ENCODE measurements around the gene IFI16. TPM values are rescaled to one million over a fixed set of nuclear protein-coding genes. Genes with fewer than 3 reads are reported as not detected.

The IFI16 gene
- total RNA-seq, 2 experiments from 2014 or later, result 190 to 199 TPM

- ATAC-seq, result no peak
- no peak for TF ChIP-seq CTCF (IDR thresholded peaks at IDR 0.05)
- Mint-ChIP-seq H3K4me3 (no peak overlapping the region), H3K9me3 (no peaks in the 10 kb centered on the region), H3K27ac (peak overlapping the region; percentile 67), H3K36me3 (ENCODE audit: low read depth) (peaks cover 64% of the 10 kb centered on the region), H3K27me3 (no peaks in the 10 kb centered on the region), H3K4me1 (ENCODE audit: low read depth) (peaks cover 24% of the 10 kb centered on the region)
- intact Hi-C loops (cut with micrococcal nuclease), result no loop called here
- ChIA-PET CTCF (interaction anchor here (1.3 to 1.8 kb wide), 2 partner anchors 16 to 17 kb away, joined by 6 read pairs; no protein-coding TSS in a partner anchor), POLR2A (no interaction called here)
- no peak for DNase-seq
Observed at GRCh38 chr1:159055181-159055641, 45.5 kb downstream of the IFI16 start.

GRCh38 chr1:159056069-159056698, 46.5 kb downstream of the IFI16 start:
- CTCF ChIA-PET, result interaction anchor here (1.3 to 1.8 kb wide), 2 partner anchors 15 to 16 kb away, joined by 6 read pairs; no protein-coding TSS in a partner anchor

DNA sequence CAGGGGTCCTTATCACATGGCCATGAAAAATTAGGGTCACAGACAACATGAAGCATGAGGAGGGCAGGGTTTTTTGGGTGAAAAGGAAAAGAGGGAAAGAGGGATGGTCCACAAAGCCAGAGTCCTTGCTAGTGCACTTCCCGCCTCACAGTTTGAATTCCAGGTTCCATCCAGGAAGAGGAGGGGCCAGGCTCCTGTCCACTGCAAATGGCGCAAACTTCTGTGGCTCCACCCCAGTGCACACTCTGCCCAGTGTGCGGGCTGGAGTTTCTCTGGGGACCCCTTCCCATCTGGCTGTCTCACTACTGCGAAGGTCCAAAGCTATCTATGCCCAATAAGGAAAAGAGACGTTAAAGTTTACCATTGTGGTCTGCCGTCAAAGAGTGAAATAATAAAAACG, 49.0 kb downstream of the IFI16 start:
- POLR2A ChIA-PET, result no interaction called here
- no peak for ATAC-seq

More at GRCh38 chr1:159056069-159056698, 46.5 kb downstream of the IFI16 start:
- no peak for ATAC-seq
- no peaks in the 10 kb centered on the region for H3K9me3 Mint-ChIP-seq
- H3K27me3 Mint-ChIP-seq, result no peaks in the 10 kb centered on the region
- H3K4me1 Mint-ChIP-seq (ENCODE audit: low read depth), result peaks cover 19% of the 10 kb centered on the region
- TF ChIP-seq CTCF (IDR thresholded peaks at IDR 0.05), result no peak
- POLR2A ChIA-PET, result interaction anchor here (0.6 kb wide), 1 partner anchor 711 kb away, joined by 3 read pairs; no protein-coding TSS in a partner anchor
- no peak for DNase-seq
- intact Hi-C loops (cut with micrococcal nuclease), result no loop called here
- H3K4me3 Mint-ChIP-seq, result no peak overlapping the region
- H3K27ac Mint-ChIP-seq, result no peak overlapping the region
- peaks cover 55% of the 10 kb centered on the region for H3K36me3 Mint-ChIP-seq (ENCODE audit: low read depth)

DNA sequence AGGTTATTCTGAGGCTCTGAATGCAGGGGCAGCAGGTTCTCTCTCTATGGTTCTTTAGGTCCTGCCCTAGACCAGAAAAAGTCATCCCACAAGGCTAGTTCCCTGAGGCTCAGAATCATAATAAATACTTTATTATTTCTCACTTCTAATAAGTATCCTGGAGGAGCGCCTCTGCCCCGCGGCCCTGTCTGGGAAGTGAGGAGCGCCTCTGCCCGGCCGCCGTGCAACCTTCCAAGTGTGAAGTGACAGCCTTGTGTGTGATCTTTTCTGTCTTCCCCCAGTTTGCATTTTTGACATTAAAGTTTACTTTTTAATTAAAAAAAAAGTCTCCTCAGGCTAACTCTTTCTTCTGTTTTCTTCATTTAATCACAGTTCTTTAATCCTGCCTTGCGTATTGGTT, 55.4 kb downstream of the IFI16 start:
- Mint-ChIP-seq H3K4me3 (no peak overlapping the region), H3K27ac (no peak overlapping the region), H3K9me3 (no peaks in the 10 kb centered on the region), H3K4me1 (ENCODE audit: low read depth) (peaks cover 14% of the 10 kb centered on the region), H3K27me3 (no peaks in the 10 kb centered on the region), H3K36me3 (ENCODE audit: low read depth) (peaks cover 8% of the 10 kb centered on the region)
- intact Hi-C loops (cut with micrococcal nuclease), result loop anchor here (10.0 kb wide), 1 partner anchor 860 kb away; no protein-coding TSS in a partner anchor
- DNase-seq (no peak), ATAC-seq (no peak)
- ChIA-PET CTCF (interaction anchor here (1.2 kb wide), 1 partner anchor 860 kb away, joined by 3 read pairs; no protein-coding TSS in a partner anchor), POLR2A (interaction anchor here (0.6 to 1.3 kb wide), 2 partner anchors 55 to 68 kb away, joined by 3 read pairs; partner anchors contain the start of gene IFI16)
- TF ChIP-seq CTCF (IDR thresholded peaks at IDR 0.05), result no peak

More for the DNA sequence above, 49.0 kb downstream of the IFI16 start:
- intact Hi-C loops (cut with micrococcal nuclease), result no loop called here
- H3K36me3 Mint-ChIP-seq (ENCODE audit: low read depth), result peaks cover 33% of the 10 kb centered on the region
- TF ChIP-seq CTCF (IDR thresholded peaks at IDR 0.05), result no peak
- CTCF ChIA-PET, result interaction anchor here (2.1 kb wide), 1 partner anchor 13 kb away, joined by 9 read pairs; no protein-coding TSS in a partner anchor
- no peaks in the 10 kb centered on the region for H3K9me3 Mint-ChIP-seq
- no peak overlapping the region for H3K4me3 Mint-ChIP-seq
- H3K4me1 Mint-ChIP-seq (ENCODE audit: low read depth), result peaks cover 11% of the 10 kb centered on the region
- no peaks in the 10 kb centered on the region for H3K27me3 Mint-ChIP-seq
- no peak for DNase-seq
- no peak overlapping the region for H3K27ac Mint-ChIP-seq

DNA sequence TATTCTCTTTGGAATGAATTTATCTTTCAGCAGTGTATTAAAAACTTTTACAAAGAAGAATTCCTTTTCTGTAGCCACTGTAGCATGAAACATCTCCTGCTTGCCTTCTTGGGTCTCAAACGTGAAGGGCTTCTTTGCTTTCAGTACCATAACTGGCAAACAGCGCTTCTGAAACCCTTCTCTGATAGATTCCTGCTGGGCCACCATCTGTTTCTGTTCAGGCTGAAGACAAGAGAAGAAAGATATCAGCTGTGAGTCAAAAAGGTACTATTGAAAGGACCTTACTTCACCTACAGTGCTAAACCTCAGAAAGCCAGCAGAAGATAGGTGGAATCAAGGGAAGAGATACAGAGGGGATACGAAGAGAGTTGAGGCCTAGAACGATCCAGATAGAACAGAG, 56.4 kb downstream of the IFI16 start:
- no peaks in the 10 kb centered on the region for H3K9me3 Mint-ChIP-seq
- ATAC-seq (no peak), DNase-seq (no peak)
- H3K27me3 Mint-ChIP-seq, result no peaks in the 10 kb centered on the region
- H3K27ac Mint-ChIP-seq, result no peak overlapping the region
- H3K4me1 Mint-ChIP-seq (ENCODE audit: low read depth), result peaks cover 14% of the 10 kb centered on the region
- no peak overlapping the region for H3K4me3 Mint-ChIP-seq
- CTCF ChIA-PET, result no interaction called here
- TF ChIP-seq CTCF (IDR thresholded peaks at IDR 0.05), result no peak
- POLR2A ChIA-PET, result no interaction called here
- H3K36me3 Mint-ChIP-seq (ENCODE audit: low read depth), result peaks cover 8% of the 10 kb centered on the region
- intact Hi-C loops (cut with micrococcal nuclease), result loop anchor here (10.0 kb wide), 1 partner anchor 861 kb away; no protein-coding TSS in a partner anchor

Data from activated CD8-positive, alpha-beta T cell treated with anti-CD3 and anti-CD28 coated beads for 36 hours (primary cell).